ENCODE measurements around the gene BICC1.

DNA sequence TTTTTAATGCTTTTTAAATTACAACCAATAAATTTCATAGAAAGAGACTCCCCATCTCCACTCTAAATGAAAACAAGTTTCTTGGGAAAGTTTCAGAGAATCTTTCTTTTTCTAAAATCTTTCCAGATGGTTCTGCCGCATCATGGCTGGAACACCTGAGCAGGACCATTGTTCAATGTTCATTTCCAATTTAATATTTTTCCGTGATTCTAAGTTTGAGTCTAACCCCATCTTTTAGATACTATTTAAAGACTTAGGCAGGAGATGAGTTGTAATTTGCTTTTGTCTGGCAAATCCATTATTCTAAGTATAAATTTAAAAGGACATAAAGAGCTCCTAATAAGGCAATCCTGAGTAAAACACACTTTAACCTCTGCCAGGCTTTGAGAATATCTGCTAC, 325.2 kb downstream of the BICC1 start:
- no peak for TF ChIP-seq ZFX (IDR thresholded peaks at IDR 0.05)
- TF ChIP-seq CEBPB (IDR thresholded peaks at IDR 0.05; ENCODE audit: low read depth): no peak
- TF ChIP-seq, protein P1, sequence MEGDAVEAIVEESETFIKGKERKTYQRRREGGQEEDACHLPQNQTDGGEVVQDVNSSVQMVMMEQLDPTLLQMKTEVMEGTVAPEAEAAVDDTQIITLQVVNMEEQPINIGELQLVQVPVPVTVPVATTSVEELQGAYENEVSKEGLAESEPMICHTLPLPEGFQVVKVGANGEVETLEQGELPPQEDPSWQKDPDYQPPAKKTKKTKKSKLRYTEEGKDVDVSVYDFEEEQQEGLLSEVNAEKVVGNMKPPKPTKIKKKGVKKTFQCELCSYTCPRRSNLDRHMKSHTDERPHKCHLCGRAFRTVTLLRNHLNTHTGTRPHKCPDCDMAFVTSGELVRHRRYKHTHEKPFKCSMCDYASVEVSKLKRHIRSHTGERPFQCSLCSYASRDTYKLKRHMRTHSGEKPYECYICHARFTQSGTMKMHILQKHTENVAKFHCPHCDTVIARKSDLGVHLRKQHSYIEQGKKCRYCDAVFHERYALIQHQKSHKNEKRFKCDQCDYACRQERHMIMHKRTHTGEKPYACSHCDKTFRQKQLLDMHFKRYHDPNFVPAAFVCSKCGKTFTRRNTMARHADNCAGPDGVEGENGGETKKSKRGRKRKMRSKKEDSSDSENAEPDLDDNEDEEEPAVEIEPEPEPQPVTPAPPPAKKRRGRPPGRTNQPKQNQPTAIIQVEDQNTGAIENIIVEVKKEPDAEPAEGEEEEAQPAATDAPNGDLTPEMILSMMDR (IDR thresholded peaks at IDR 0.05 in 2 of 3, conservative IDR thresholded peaks at IDR 0.05 in 1 of 3; ENCODE audit: borderline replicate concordance in 1 of 3, insufficient read depth in 1 of 3, low read depth in 2 of 3, low read length in 2 of 3): no peak
- TF ChIP-seq POLR2AphosphoS5 (IDR thresholded peaks at IDR 0.05; ENCODE audit: low read depth, low read length): no peak
- TF ChIP-seq JUND (IDR thresholded peaks at IDR 0.05): no peak
- TF ChIP-seq, protein P2, sequence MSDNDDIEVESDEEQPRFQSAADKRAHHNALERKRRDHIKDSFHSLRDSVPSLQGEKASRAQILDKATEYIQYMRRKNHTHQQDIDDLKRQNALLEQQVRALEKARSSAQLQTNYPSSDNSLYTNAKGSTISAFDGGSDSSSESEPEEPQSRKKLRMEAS (IDR thresholded peaks at IDR 0.05): no peak
